ENCODE data around the gene RFX4. TPM values are rescaled to one million over a fixed set of nuclear protein-coding genes. Genes with fewer than 3 reads are reported as not detected.
A peak's percentile ranks its signal among the peaks of the same experiment; 100 is the strongest.

The RFX4 gene
- polyA plus RNA-seq, 2 of the 4 experiments (the other 2 are of a cell fraction) = not detected

DNA sequence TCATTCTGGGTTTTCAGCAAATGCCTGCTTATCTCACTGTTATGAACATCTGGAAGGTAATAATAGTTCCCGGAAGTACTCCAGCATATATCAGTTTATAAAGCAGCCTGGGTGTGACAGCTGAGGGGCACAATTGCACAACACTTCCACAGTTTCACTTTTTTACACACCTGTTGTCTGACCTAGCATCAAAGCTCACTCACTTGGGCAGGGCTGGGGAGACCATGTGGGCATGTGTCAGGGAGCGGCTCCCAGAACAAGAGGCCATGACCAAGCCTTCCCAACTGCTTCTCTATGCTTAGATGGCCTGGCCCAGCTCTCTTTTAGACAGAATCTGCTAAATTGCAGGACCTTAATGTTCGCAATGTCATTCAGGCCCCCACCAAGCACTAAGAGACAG lies 140.6 kb downstream of the RFX4 start:
- POLR2A ChIA-PET = no interaction called here
- CTCF ChIA-PET = interaction anchor here (1.0 kb wide), 1 partner anchor 13 kb away, joined by 3 read pairs; no protein-coding TSS in a partner anchor
- FAIRE-seq (no peak), DNase-seq (ENCODE audit: low read depth in 1 of 2, low spot score in 1 of 2) (no peak), ATAC-seq (peak in 1 of 2 experiments; percentile 41; a peak in 1 of 6 replicates)
- TF ChIP-seq, protein P1, sequence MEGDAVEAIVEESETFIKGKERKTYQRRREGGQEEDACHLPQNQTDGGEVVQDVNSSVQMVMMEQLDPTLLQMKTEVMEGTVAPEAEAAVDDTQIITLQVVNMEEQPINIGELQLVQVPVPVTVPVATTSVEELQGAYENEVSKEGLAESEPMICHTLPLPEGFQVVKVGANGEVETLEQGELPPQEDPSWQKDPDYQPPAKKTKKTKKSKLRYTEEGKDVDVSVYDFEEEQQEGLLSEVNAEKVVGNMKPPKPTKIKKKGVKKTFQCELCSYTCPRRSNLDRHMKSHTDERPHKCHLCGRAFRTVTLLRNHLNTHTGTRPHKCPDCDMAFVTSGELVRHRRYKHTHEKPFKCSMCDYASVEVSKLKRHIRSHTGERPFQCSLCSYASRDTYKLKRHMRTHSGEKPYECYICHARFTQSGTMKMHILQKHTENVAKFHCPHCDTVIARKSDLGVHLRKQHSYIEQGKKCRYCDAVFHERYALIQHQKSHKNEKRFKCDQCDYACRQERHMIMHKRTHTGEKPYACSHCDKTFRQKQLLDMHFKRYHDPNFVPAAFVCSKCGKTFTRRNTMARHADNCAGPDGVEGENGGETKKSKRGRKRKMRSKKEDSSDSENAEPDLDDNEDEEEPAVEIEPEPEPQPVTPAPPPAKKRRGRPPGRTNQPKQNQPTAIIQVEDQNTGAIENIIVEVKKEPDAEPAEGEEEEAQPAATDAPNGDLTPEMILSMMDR (IDR thresholded peaks at IDR 0.05) = no peak
- TF ChIP-seq POLR2A (IDR thresholded peaks at IDR 0.05; ENCODE audit: low read length) (no peak), TP53 (CRISPR knock-in tag; IDR thresholded peaks at IDR 0.05) (no peak), HDAC2 (IDR thresholded peaks at IDR 0.05) (no peak), FOSB (CRISPR knock-in tag; IDR thresholded peaks at IDR 0.05) (no peak), CBX8 (IDR thresholded peaks at IDR 0.05) (no peak), JUN (IDR thresholded peaks at IDR 0.05) (no peak), ZFP36 (IDR thresholded peaks at IDR 0.05; ENCODE audit: borderline replicate concordance, partially characterized antibody) (no peak), CBX2 (IDR thresholded peaks at IDR 0.05; ENCODE audit: borderline replicate concordance, low read depth) (no peak), SMC3 (IDR thresholded peaks at IDR 0.05) (no peak), HOXB5 (CRISPR knock-in tag; IDR thresholded peaks at IDR 0.05) (no peak), KDM5A (IDR thresholded peaks at IDR 0.05) (no peak), HOXA7 (CRISPR knock-in tag; IDR thresholded peaks at IDR 0.05) (no peak), JUNB (IDR thresholded peaks at IDR 0.05) (no peak)
- TF ChIP-seq, protein P2, sequence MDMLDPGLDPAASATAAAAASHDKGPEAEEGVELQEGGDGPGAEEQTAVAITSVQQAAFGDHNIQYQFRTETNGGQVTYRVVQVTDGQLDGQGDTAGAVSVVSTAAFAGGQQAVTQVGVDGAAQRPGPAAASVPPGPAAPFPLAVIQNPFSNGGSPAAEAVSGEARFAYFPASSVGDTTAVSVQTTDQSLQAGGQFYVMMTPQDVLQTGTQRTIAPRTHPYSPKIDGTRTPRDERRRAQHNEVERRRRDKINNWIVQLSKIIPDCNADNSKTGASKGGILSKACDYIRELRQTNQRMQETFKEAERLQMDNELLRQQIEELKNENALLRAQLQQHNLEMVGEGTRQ (IDR thresholded peaks at IDR 0.05) = no peak
- TF ChIP-seq, protein P3, sequence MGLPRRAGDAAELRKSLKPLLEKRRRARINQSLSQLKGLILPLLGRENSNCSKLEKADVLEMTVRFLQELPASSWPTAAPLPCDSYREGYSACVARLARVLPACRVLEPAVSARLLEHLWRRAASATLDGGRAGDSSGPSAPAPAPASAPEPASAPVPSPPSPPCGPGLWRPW (IDR thresholded peaks at IDR 0.05) = no peak
- Histone ChIP-seq H3K4me2 (no peak overlapping the region), H3K4me1 (no peaks in the 10 kb centered on the region), H3K9me3 (no peaks in the 10 kb centered on the region), H3K4me3 (no peak overlapping the region), H3K27ac (0 out of 6 replicates have a peak overlapping the region, but pooled peaks of 1 of the 2 experiments have one; percentile 7)
- 94% methylated on average over 3 of the region's 3 CpGs for WGBS (ENCODE audit: missing lambda C conversion rate)

DNA sequence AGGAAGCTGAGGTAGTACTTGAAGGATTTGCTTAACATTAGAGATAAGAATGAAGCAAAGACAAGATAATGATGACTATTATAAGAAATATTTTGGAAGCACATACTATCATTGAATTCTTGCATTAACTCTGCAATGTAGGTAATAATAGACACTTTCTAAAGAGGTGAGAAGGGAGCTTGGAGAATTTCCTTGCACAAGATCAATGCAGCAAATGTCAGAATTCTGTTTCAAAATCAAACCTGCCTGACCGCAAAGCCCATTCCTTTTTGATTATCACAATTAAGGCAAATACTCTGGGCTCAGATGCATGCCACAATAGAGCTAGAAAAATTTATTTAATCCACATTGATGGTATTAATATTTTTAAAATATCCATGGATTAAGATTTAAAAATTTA lies 141.3 kb downstream of the RFX4 start:
- H3K4me2 ChIP-seq = no peak overlapping the region
- FAIRE-seq (no peak), ATAC-seq (no peak), DNase-seq (ENCODE audit: low read depth in 1 of 2, low spot score in 1 of 2) (no peak)
- H3K4me3 ChIP-seq = no peak overlapping the region
- ChIA-PET POLR2A (no interaction called here), CTCF (interaction anchor here (1.0 kb wide), 1 partner anchor 12 kb away, joined by 3 read pairs; no protein-coding TSS in a partner anchor)
- TF ChIP-seq FOSL2 (IDR thresholded peaks at IDR 0.05) (no peak), FOSL2 (CRISPR knock-in tag; IDR thresholded peaks at IDR 0.05) (no peak), RNF2 (IDR thresholded peaks at IDR 0.05; ENCODE audit: borderline replicate concordance, low read depth) (no peak), CHD4 (IDR thresholded peaks at IDR 0.05; ENCODE audit: borderline replicate concordance) (no peak), NR3C1 (IDR thresholded peaks at IDR 0.05) (no peak), CBX2 (IDR thresholded peaks at IDR 0.05; ENCODE audit: borderline replicate concordance, low read depth) (no peak), MAZ (IDR thresholded peaks at IDR 0.05; ENCODE audit: borderline replicate concordance, low read depth, low read length) (no peak), CBX8 (IDR thresholded peaks at IDR 0.05) (no peak), HEYL (CRISPR knock-in tag; IDR thresholded peaks at IDR 0.05) (no peak), SREBF2 (IDR thresholded peaks at IDR 0.05) (no peak), RCOR1 (IDR thresholded peaks at IDR 0.05; ENCODE audit: low read depth, low read length) (no peak), GATA3 (IDR thresholded peaks at IDR 0.05; ENCODE audit: borderline replicate concordance) (no peak), TP53 (CRISPR knock-in tag; IDR thresholded peaks at IDR 0.05) (no peak)
- TF ChIP-seq, protein P4, sequence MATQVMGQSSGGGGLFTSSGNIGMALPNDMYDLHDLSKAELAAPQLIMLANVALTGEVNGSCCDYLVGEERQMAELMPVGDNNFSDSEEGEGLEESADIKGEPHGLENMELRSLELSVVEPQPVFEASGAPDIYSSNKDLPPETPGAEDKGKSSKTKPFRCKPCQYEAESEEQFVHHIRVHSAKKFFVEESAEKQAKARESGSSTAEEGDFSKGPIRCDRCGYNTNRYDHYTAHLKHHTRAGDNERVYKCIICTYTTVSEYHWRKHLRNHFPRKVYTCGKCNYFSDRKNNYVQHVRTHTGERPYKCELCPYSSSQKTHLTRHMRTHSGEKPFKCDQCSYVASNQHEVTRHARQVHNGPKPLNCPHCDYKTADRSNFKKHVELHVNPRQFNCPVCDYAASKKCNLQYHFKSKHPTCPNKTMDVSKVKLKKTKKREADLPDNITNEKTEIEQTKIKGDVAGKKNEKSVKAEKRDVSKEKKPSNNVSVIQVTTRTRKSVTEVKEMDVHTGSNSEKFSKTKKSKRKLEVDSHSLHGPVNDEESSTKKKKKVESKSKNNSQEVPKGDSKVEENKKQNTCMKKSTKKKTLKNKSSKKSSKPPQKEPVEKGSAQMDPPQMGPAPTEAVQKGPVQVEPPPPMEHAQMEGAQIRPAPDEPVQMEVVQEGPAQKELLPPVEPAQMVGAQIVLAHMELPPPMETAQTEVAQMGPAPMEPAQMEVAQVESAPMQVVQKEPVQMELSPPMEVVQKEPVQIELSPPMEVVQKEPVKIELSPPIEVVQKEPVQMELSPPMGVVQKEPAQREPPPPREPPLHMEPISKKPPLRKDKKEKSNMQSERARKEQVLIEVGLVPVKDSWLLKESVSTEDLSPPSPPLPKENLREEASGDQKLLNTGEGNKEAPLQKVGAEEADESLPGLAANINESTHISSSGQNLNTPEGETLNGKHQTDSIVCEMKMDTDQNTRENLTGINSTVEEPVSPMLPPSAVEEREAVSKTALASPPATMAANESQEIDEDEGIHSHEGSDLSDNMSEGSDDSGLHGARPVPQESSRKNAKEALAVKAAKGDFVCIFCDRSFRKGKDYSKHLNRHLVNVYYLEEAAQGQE (IDR thresholded peaks at IDR 0.05) = no peak
- TF ChIP-seq, protein P5, sequence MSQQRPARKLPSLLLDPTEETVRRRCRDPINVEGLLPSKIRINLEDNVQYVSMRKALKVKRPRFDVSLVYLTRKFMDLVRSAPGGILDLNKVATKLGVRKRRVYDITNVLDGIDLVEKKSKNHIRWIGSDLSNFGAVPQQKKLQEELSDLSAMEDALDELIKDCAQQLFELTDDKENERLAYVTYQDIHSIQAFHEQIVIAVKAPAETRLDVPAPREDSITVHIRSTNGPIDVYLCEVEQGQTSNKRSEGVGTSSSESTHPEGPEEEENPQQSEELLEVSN (IDR thresholded peaks at IDR 0.05; ENCODE audit: borderline replicate concordance, low read depth) = no peak
- TF ChIP-seq, protein P2 (IDR thresholded peaks at IDR 0.05) = no peak
- H3K4me1 ChIP-seq = no peaks in the 10 kb centered on the region
- no peaks in the 10 kb centered on the region for H3K9me3 ChIP-seq
- WGBS (ENCODE audit: missing lambda C conversion rate) = 95% methylated on average over 1 of the region's 1 CpG
- H3K27ac ChIP-seq = no peak overlapping the region

Data from A549 (cell line).